Peyer's patch (tissue), 4 donors: Measurements from ENCODE around the gene PLEKHG2. TPM values are rescaled to one million over a fixed set of nuclear protein-coding genes. Genes with fewer than 3 reads are reported as not detected.
A peak's percentile ranks its signal among the peaks of the same experiment; 100 is the strongest.

Experiments
- DNase-seq, 3 donors: peaks; one replicate each; pipeline ENCODE4 v3.0.0-alpha.2; 2017 to 2019
- H3K27ac ChIP-seq, 4 donors: fragments of 200-600 bp; sonication (generic); one replicate each; pipeline ENCODE4 v1.5.1; 2016 to 2019
- H3K27me3 ChIP-seq, 2 donors: fragments of 200-600 bp; sonication (generic); one replicate each; pipeline ENCODE4 v1.5.1; 2019
- H3K36me3 ChIP-seq, 3 donors: fragments of 200-600 bp; sonication (generic); one replicate each; pipeline ENCODE4 v1.5.1; 2016 to 2019
- H3K4me1 ChIP-seq, 4 donors: fragments of 200-600 bp; sonication (generic); one replicate each; pipeline ENCODE4 v1.5.1; 2016 to 2019
- H3K4me3 ChIP-seq, 4 donors: fragments of 200-600 bp; sonication (generic); 1 replicate in 3 of 4; 2 replicates in 1 of 4; pipeline ENCODE4 v1.5.1; 2016 to 2019; ENCODE audit warnings: mild to moderate bottlenecking in 1 of 4
- H3K9me3 ChIP-seq, 4 donors: fragments of 200-600 bp; sonication (generic); one replicate each; pipeline ENCODE4 v1.5.1; 2016 to 2019; ENCODE audit warnings: mild to moderate bottlenecking in 1 of 4
- CTCF ChIP-seq, 6 experiments: fragments of 450-650 bp in 4 of 6; fragments of 200-600 bp in 2 of 6; sonication (generic) in 1 of 6; IDR thresholded peaks; one replicate each; pipeline ENCODE4 v1.5.1; 2017 to 2019; ENCODE audit warnings: antibody characterized with exemption in 6 of 6, mild to moderate bottlenecking in 3 of 6, moderate library complexity in 1 of 6
- POLR2A ChIP-seq, 2 donors: fragments of 450-650 bp; IDR thresholded peaks; one replicate each; pipeline ENCODE4 v1.5.1; 2017; ENCODE audit warnings: antibody characterized with exemption in 2 of 2, mild to moderate bottlenecking in 2 of 2, moderate library complexity in 2 of 2
- total RNA-seq, 4 donors: library from RNA; depleted of rRNA; stranded (reverse); fragments of >200 nt; gene quantifications; one replicate each; pipeline ENCODE4 v1.1.0, GENCODE V29; 2016

Gene PLEKHG2
- total RNA-seq, 4 donors from 2014 or later, result 7.7 to 42.1 (median 16.1) TPM

- Histone ChIP-seq H3K27me3 (no peaks in the 10 kb centered on the region), H3K36me3 (peaks cover 0 to 9% (median 0%) of the 10 kb centered on the region in 3 donors), H3K4me3 (peak overlapping the region; percentile 62 to 91 (median 75)), H3K4me1 (peaks cover 0 to 47% (median 14%) of the 10 kb centered on the region in 4 donors), H3K9me3 (no peaks in the 10 kb centered on the region), H3K27ac (peak overlapping the region; percentile 87 to 100 (median 100))
- DNase-seq, result peak; percentile 49 to 75 (median 70)
- TF ChIP-seq CTCF (IDR thresholded peaks at IDR 0.05), result no peak
- TF ChIP-seq POLR2A (IDR thresholded peaks at IDR 0.05), result no peak
Measured at GRCh38 chr19:39413272-39413910, 922 bp downstream of the PLEKHG2 start.

GRCh38 chr19:39413911-39414608, 1.6 kb downstream of the PLEKHG2 start:
- H3K4me1 ChIP-seq, result peaks cover 0 to 47% (median 14%) of the 10 kb centered on the region in 4 donors
- peak in 1 of 3 donors; percentile 53 for DNase-seq

GRCh38 chr19:39415111-39416046, 2.9 kb downstream of the PLEKHG2 start:
- Histone ChIP-seq H3K27ac (peak overlapping the region in 3 of 4 donors; percentile 38 to 100 (median 87)), H3K4me1 (peaks cover 0 to 45% (median 14%) of the 10 kb centered on the region in 4 donors)
- DNase-seq, result no peak

More at GRCh38 chr19:39413911-39414608, 1.6 kb downstream of the PLEKHG2 start:
- Histone ChIP-seq H3K27me3 (no peaks in the 10 kb centered on the region), H3K36me3 (peaks cover 0 to 8% (median 0%) of the 10 kb centered on the region in 3 donors), H3K4me3 (peak overlapping the region; percentile 62 to 91 (median 75)), H3K9me3 (no peaks in the 10 kb centered on the region), H3K27ac (peak overlapping the region; percentile 87 to 100 (median 100))
- TF ChIP-seq POLR2A (IDR thresholded peaks at IDR 0.05) (no peak), CTCF (IDR thresholded peaks at IDR 0.05) (no peak)

GRCh38 chr19:39416152-39417120, 4.0 kb downstream of the PLEKHG2 start:
- H3K27ac ChIP-seq, result no peak overlapping the region
- H3K4me1 ChIP-seq, result peaks cover 0 to 35% (median 6%) of the 10 kb centered on the region in 4 donors
- TF ChIP-seq CTCF (IDR thresholded peaks at IDR 0.05) (no peak), POLR2A (IDR thresholded peaks at IDR 0.05) (no peak)
- no peak overlapping the region for H3K4me3 ChIP-seq
- no peaks in the 10 kb centered on the region for H3K27me3 ChIP-seq
- no peak for DNase-seq
- H3K9me3 ChIP-seq, result no peaks in the 10 kb centered on the region
- peaks cover 0 to 13% (median 0%) of the 10 kb centered on the region in 3 donors for H3K36me3 ChIP-seq

More at GRCh38 chr19:39415111-39416046, 2.9 kb downstream of the PLEKHG2 start:
- Histone ChIP-seq H3K27me3 (no peaks in the 10 kb centered on the region), H3K9me3 (no peaks in the 10 kb centered on the region), H3K36me3 (peaks cover 0 to 13% (median 0%) of the 10 kb centered on the region in 3 donors), H3K4me3 (peak overlapping the region in 1 of 4 donors; percentile 78)
- TF ChIP-seq CTCF (IDR thresholded peaks at IDR 0.05) (no peak), POLR2A (IDR thresholded peaks at IDR 0.05) (no peak)
